Measurements from ENCODE around the gene PLA2G6. TPM values are rescaled to one million over a fixed set of nuclear protein-coding genes. Genes with fewer than 3 reads are reported as not detected.

The PLA2G6 gene
- total and polyA plus RNA-seq, 9 of the 15 experiments (the other 6 are each of a cell fraction or from before 2014, with no cell fraction given): 0.11 to 12.2 (median 9.7) TPM

DNA sequence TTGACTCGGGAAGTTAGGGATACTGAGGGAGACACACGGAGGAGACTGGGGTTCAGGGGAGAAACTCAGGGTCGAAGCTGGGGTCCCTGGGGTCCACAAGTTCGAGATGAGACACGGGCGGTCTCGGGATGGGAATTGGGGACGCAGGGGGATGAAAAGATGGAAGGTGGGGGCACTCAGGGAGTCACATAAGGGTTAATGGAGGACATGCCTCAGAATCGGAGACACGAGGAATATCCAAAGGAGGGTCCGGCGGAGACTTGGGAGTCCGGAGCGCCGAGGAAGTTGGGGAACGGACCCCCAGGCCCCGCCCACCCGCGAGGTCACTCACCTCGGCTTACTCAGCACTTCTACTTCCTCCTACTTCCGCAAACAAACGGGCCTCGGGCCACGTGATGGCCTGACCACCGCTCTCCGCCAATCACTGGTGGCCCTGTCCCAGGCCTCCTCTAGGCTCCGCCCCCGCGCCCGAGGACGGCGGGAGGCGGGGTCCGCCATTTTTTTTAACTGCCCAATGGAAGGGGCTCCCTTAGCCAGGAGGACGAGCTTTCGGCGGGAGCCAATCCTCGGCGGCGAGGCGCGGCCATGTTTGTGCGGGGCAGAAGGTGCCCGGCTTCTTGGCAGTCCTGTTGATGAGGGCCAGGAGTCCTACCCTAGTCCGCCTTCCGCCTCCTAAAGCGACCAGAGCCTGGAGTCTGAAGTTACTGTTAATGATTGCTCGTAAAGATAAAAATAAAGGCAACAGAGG, at the start of gene PLA2G6 (continued):
- TF ChIP-seq, protein P1, sequence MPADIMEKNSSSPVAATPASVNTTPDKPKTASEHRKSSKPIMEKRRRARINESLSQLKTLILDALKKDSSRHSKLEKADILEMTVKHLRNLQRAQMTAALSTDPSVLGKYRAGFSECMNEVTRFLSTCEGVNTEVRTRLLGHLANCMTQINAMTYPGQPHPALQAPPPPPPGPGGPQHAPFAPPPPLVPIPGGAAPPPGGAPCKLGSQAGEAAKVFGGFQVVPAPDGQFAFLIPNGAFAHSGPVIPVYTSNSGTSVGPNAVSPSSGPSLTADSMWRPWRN (IDR thresholded peaks at IDR 0.05; ENCODE audit: low read depth): no peak
- TF ChIP-seq, protein P2, sequence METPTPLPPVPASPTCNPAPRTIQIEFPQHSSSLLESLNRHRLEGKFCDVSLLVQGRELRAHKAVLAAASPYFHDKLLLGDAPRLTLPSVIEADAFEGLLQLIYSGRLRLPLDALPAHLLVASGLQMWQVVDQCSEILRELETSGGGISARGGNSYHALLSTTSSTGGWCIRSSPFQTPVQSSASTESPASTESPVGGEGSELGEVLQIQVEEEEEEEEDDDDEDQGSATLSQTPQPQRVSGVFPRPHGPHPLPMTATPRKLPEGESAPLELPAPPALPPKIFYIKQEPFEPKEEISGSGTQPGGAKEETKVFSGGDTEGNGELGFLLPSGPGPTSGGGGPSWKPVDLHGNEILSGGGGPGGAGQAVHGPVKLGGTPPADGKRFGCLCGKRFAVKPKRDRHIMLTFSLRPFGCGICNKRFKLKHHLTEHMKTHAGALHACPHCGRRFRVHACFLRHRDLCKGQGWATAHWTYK (CRISPR knock-in tag; IDR thresholded peaks at IDR 0.05): no peak
- TF ChIP-seq, protein P3, sequence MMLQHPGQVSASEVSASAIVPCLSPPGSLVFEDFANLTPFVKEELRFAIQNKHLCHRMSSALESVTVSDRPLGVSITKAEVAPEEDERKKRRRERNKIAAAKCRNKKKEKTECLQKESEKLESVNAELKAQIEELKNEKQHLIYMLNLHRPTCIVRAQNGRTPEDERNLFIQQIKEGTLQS (IDR thresholded peaks at IDR 0.05): no peak
- TF ChIP-seq, protein P3 (CRISPR knock-in tag; conservative IDR thresholded peaks at IDR 0.05): no peak
- TF ChIP-seq YBX1 (IDR thresholded peaks at IDR 0.05): no peak
- TF ChIP-seq TEAD2 (tag; IDR thresholded peaks at IDR 0.05): no peak
- TF ChIP-seq, protein P4, sequence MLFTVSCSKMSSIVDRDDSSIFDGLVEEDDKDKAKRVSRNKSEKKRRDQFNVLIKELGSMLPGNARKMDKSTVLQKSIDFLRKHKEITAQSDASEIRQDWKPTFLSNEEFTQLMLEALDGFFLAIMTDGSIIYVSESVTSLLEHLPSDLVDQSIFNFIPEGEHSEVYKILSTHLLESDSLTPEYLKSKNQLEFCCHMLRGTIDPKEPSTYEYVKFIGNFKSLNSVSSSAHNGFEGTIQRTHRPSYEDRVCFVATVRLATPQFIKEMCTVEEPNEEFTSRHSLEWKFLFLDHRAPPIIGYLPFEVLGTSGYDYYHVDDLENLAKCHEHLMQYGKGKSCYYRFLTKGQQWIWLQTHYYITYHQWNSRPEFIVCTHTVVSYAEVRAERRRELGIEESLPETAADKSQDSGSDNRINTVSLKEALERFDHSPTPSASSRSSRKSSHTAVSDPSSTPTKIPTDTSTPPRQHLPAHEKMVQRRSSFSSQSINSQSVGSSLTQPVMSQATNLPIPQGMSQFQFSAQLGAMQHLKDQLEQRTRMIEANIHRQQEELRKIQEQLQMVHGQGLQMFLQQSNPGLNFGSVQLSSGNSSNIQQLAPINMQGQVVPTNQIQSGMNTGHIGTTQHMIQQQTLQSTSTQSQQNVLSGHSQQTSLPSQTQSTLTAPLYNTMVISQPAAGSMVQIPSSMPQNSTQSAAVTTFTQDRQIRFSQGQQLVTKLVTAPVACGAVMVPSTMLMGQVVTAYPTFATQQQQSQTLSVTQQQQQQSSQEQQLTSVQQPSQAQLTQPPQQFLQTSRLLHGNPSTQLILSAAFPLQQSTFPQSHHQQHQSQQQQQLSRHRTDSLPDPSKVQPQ (CRISPR knock-in tag; IDR thresholded peaks at IDR 0.05; ENCODE audit: borderline replicate concordance): no peak
- TF ChIP-seq KHSRP (IDR thresholded peaks at IDR 0.05): no peak
- TF ChIP-seq, protein P5, sequence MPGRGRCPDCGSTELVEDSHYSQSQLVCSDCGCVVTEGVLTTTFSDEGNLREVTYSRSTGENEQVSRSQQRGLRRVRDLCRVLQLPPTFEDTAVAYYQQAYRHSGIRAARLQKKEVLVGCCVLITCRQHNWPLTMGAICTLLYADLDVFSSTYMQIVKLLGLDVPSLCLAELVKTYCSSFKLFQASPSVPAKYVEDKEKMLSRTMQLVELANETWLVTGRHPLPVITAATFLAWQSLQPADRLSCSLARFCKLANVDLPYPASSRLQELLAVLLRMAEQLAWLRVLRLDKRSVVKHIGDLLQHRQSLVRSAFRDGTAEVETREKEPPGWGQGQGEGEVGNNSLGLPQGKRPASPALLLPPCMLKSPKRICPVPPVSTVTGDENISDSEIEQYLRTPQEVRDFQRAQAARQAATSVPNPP (IDR thresholded peaks at IDR 0.05; ENCODE audit: borderline replicate concordance, insufficient read depth, insufficient read length): no peak
- no peak; the same call in 1 of the 2 replicates for TF ChIP-seq HDGF (IDR thresholded peaks at IDR 0.05)
- TF ChIP-seq XRCC4 (IDR thresholded peaks at IDR 0.05; ENCODE audit: extremely low read depth, insufficient read depth, insufficient read length): no peak
- TF ChIP-seq ZFX (CRISPR knock-in tag; IDR thresholded peaks at IDR 0.05): peak; percentile 31
- TF ChIP-seq, protein P6, sequence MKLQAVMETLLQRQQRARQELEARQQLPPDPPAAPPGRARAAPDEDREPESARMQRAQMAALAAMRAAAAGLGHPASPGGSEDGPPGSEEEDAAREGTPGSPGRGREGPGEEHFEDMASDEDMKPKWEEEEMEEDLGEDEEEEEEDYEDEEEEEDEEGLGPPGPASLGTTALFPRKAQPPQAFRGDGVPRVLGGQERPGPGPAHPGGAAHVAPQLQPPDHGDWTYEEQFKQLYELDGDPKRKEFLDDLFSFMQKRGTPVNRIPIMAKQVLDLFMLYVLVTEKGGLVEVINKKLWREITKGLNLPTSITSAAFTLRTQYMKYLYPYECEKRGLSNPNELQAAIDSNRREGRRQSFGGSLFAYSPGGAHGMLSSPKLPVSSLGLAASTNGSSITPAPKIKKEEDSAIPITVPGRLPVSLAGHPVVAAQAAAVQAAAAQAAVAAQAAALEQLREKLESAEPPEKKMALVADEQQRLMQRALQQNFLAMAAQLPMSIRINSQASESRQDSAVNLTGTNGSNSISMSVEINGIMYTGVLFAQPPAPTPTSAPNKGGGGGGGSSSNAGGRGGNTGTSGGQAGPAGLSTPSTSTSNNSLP (IDR thresholded peaks at IDR 0.05; ENCODE audit: borderline replicate concordance, low read depth, low read length): no peak
- TF ChIP-seq ASH1L (IDR thresholded peaks at IDR 0.05; ENCODE audit: borderline replicate concordance, low read depth, partially characterized antibody): no peak
- TF ChIP-seq TAF7 (tag; IDR thresholded peaks at IDR 0.05): no peak
- no peak for TF ChIP-seq HDAC8 (tag; IDR thresholded peaks at IDR 0.05)
- no peak for TF ChIP-seq HDAC2 (IDR thresholded peaks at IDR 0.05)
- TF ChIP-seq, protein P7, sequence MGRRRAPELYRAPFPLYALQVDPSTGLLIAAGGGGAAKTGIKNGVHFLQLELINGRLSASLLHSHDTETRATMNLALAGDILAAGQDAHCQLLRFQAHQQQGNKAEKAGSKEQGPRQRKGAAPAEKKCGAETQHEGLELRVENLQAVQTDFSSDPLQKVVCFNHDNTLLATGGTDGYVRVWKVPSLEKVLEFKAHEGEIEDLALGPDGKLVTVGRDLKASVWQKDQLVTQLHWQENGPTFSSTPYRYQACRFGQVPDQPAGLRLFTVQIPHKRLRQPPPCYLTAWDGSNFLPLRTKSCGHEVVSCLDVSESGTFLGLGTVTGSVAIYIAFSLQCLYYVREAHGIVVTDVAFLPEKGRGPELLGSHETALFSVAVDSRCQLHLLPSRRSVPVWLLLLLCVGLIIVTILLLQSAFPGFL (CRISPR knock-in tag; IDR thresholded peaks at IDR 0.05): no peak

Measured in K562 (cell line).